ENCODE measurements around the gene SMARCA4. TPM values are rescaled to one million over a fixed set of nuclear protein-coding genes. Genes with fewer than 3 reads are reported as not detected.
"Not testable (repeated sequence)": the region's sequence is repeated elsewhere in the genome, so short reads cannot be mapped to it uniquely, and the experiment has no call there.

The SMARCA4 gene
- total RNA-seq, 2 experiments from 2014 or later: 69.6 to 74.5 TPM

DNA sequence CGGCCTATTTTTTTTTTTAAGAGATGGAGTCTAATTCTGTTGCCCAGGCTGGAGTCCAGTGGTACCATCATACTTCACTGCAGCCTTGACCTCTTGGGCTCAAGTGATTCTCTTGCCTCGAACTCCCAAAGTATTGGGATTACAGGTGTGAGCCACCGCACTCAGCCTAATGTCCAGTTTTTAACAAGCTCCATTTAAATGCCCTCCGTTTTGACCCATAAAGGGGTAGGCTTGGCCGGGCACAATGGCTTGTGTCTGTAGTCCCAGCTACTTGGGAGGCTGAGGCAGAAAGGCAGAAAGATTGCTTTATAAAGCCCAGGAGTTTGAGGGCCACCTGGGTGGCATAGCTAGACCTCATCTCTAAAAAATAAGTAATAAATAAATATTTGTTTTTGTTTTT is 140.2 kb downstream of the SMARCA4 start:
- ATAC-seq (ENCODE audit: poor library complexity) (no peak), DNase-seq (no peak)
- intact Hi-C loops (cut with DNase I, micrococcal nuclease): no loop called here
- Histone ChIP-seq H3K4me1 (ENCODE audit: insufficient read depth, low read length) (peaks cover 15% of the 10 kb centered on the region), H3K9me3 (ENCODE audit: control insufficient read depth in 1 of 2, insufficient read depth in 1 of 2, low read length in 2 of 2) (peaks cover 0 to 3% of the 10 kb centered on the region in 2 experiments), H3K27ac (ENCODE audit: low read depth in 1 of 2, low read length in 2 of 2) (no peak overlapping the region), H3K36me3 (ENCODE audit: insufficient read depth, low read length) (peaks cover 40% of the 10 kb centered on the region), H3K27me3 (ENCODE audit: control insufficient read depth in 1 of 2, insufficient read depth in 2 of 2, low read length in 2 of 2) (no peaks in the 10 kb centered on the region), H3K4me3 (ENCODE audit: low read length) (no peak overlapping the region)
- Mint-ChIP-seq H3K4me3 (no peak overlapping the region), H3K36me3 (ENCODE audit: low read depth) (peaks cover 54% of the 10 kb centered on the region), H3K4me1 (ENCODE audit: low read depth) (peaks cover 6% of the 10 kb centered on the region), H3K9me3 (peaks cover 2% of the 10 kb centered on the region), H3K27ac (no peak overlapping the region), H3K27me3 (no peaks in the 10 kb centered on the region)
- ChIA-PET POLR2A (interaction anchor here (1.3 kb wide), 1 partner anchor 11 kb away, joined by 6 read pairs; no protein-coding TSS in a partner anchor), CTCF (interaction anchor here (0.7 to 2.9 kb wide), 3 partner anchors 11 to 25 kb away, joined by 3 to 9 read pairs (median 6); partner anchors contain the start of gene LDLR)
- TF ChIP-seq, protein P1, sequence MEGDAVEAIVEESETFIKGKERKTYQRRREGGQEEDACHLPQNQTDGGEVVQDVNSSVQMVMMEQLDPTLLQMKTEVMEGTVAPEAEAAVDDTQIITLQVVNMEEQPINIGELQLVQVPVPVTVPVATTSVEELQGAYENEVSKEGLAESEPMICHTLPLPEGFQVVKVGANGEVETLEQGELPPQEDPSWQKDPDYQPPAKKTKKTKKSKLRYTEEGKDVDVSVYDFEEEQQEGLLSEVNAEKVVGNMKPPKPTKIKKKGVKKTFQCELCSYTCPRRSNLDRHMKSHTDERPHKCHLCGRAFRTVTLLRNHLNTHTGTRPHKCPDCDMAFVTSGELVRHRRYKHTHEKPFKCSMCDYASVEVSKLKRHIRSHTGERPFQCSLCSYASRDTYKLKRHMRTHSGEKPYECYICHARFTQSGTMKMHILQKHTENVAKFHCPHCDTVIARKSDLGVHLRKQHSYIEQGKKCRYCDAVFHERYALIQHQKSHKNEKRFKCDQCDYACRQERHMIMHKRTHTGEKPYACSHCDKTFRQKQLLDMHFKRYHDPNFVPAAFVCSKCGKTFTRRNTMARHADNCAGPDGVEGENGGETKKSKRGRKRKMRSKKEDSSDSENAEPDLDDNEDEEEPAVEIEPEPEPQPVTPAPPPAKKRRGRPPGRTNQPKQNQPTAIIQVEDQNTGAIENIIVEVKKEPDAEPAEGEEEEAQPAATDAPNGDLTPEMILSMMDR (IDR thresholded peaks at IDR 0.05): no peak

DNA sequence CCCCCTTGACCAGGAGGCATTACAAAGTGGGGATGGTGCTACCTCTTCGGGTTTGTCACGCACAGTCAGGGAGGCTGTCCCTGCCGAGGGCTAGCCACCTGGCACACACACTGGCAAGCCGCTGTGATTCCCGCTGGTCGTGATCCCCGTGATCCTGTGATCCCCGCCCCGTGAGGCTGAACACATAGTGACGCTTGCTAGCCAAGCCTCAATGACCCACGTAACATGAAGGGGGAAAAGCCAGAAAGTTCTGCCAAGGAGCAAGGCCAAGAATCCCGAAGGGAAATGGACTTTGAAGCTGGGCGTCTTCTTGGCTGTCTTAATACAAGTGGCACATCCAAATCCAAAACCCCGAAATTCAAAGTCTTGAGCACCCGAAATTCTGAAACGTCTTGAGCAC is 142.1 kb downstream of the SMARCA4 start:
- Histone ChIP-seq H3K4me3 (ENCODE audit: low read length) (no peak overlapping the region), H3K9me3 (ENCODE audit: control insufficient read depth in 1 of 2, insufficient read depth in 1 of 2, low read length in 2 of 2) (peaks cover 0 to 3% of the 10 kb centered on the region in 2 experiments), H3K4me1 (ENCODE audit: insufficient read depth, low read length) (no peaks in the 10 kb centered on the region), H3K27ac (ENCODE audit: low read depth in 1 of 2, low read length in 2 of 2) (no peak overlapping the region), H3K27me3 (ENCODE audit: control insufficient read depth in 1 of 2, insufficient read depth in 2 of 2, low read length in 2 of 2) (no peaks in the 10 kb centered on the region), H3K36me3 (ENCODE audit: insufficient read depth, low read length) (peaks cover 52% of the 10 kb centered on the region)
- ChIA-PET POLR2A (no interaction called here), CTCF (no interaction called here)
- Mint-ChIP-seq H3K27ac (no peak overlapping the region), H3K9me3 (no peaks in the 10 kb centered on the region), H3K36me3 (ENCODE audit: low read depth) (peaks cover 60% of the 10 kb centered on the region), H3K4me3 (no peak overlapping the region), H3K27me3 (no peaks in the 10 kb centered on the region), H3K4me1 (ENCODE audit: low read depth) (no peaks in the 10 kb centered on the region)
- intact Hi-C loops (cut with DNase I, micrococcal nuclease): no loop called here
- no peak for ATAC-seq (ENCODE audit: poor library complexity)
- DNase-seq: no peak
- TF ChIP-seq, protein P1 (IDR thresholded peaks at IDR 0.05): no peak

DNA sequence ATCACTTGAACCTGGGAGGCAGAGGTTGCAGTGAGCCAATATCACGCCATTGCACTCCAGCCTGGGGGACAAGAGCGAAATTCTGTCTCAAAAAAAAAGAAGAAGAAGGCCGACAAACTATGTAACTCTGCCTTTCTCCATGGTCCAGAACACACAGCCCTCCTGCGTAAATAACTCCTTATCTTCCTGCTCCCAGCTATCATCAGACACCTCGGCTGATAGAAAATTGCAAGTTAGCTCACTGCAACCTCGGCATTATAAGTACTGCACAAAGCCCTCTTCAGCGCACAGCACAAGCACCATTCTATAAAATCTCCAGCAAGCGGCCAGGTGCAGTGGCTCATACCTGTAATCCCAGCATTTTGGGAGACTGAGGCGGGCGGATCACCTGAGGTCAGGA is 142.8 kb downstream of the SMARCA4 start:
- H3K4me1 Mint-ChIP-seq (ENCODE audit: low read depth); H3K27me3 ChIP-seq (ENCODE audit: control insufficient read depth in 1 of 2, insufficient read depth in 2 of 2, low read length in 2 of 2); H3K9me3 Mint-ChIP-seq; DNase-seq; H3K27ac Mint-ChIP-seq; H3K27ac ChIP-seq (ENCODE audit: low read depth in 1 of 2, low read length in 2 of 2); H3K4me3 Mint-ChIP-seq; H3K27me3 Mint-ChIP-seq; intact Hi-C loops (cut with DNase I, micrococcal nuclease); ATAC-seq (ENCODE audit: poor library complexity); H3K4me1 ChIP-seq (ENCODE audit: insufficient read depth, low read length); H3K4me3 ChIP-seq (ENCODE audit: low read length); H3K9me3 ChIP-seq (ENCODE audit: control insufficient read depth in 1 of 2, insufficient read depth in 1 of 2, low read length in 2 of 2): not testable (repeated sequence)
- peaks cover 57% of the 10 kb centered on the region for H3K36me3 ChIP-seq (ENCODE audit: insufficient read depth, low read length)
- ChIA-PET POLR2A (interaction anchor here (1.6 kb wide), 1 partner anchor 9 kb away, joined by 7 read pairs; no protein-coding TSS in a partner anchor), CTCF (interaction anchor here (1.3 kb wide), 1 partner anchor 68 kb away, joined by 3 read pairs; no protein-coding TSS in a partner anchor)
- H3K36me3 Mint-ChIP-seq (ENCODE audit: low read depth): peaks cover 60% of the 10 kb centered on the region
